Subcutaneous adipose tissue (tissue), 4 donors: ENCODE results near the gene RASD1. TPM values are rescaled to one million over a fixed set of nuclear protein-coding genes. Genes with fewer than 3 reads are reported as not detected.

Experiments
- CTCF ChIP-seq: fragments of 450-650 bp; IDR thresholded peaks from one replicate; pipeline ENCODE4 v1.5.1; 2016; ENCODE audit warnings: low read depth, mild to moderate bottlenecking, control low read depth, antibody characterized with exemption, moderate library complexity
- total RNA-seq, 4 donors: library from RNA; depleted of rRNA; stranded (reverse); fragments of >200 nt; gene quantifications; one replicate each; pipeline ENCODE4 v1.1.0, GENCODE V29; 2016

RASD1 gene
- total RNA-seq, 4 donors from 2014 or later: 140 to 294 (median 198) TPM

- no peak for TF ChIP-seq CTCF
These were observed 36.8 kb upstream of the RASD1 start for GRCh38 chr17:17532991-17533390.

GRCh38 chr17:17531156-17531555 lies 35.0 kb upstream of the RASD1 start:
- no peak for TF ChIP-seq CTCF

- no peak for TF ChIP-seq CTCF
These were observed 32.8 kb upstream of the RASD1 start for GRCh38 chr17:17528696-17529652.

GRCh38 chr17:17527956-17528500 lies 31.8 kb upstream of the RASD1 start:
- TF ChIP-seq CTCF: no peak

GRCh38 chr17:17527534-17527933 lies 31.3 kb upstream of the RASD1 start:
- TF ChIP-seq CTCF: no peak

- TF ChIP-seq CTCF: no peak
These were observed 30.2 kb upstream of the RASD1 start for GRCh38 chr17:17526369-17526768.

- no peak for TF ChIP-seq CTCF
These were observed 29.8 kb upstream of the RASD1 start for GRCh38 chr17:17525956-17526355.
